ENCODE measurements around the gene ADCY2.

The ADCY2 gene

DNA sequence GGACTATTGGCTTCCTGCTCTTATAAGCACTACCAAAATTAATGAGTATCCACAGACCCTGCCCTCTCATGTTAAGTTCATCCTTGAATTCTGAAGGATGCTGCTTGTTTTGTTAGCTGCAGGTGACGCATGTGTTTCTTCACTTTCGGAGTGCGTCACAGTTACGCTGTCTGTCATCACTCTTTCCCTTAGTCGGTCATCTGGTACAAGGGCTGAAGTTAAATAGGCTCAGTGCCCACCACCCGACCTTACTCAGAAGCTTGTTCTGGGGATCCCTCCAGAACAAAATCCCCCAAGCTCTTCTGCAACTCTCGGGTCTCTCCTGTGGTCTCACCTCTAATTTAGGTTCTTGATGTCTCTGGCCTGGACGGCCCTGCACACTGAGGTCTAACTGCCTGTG is 51.0 kb downstream of the ADCY2 start:
- DNase-seq = no peak

GRCh38 chr5:7453947-7454346 is 58.0 kb downstream of the ADCY2 start:
- no peak for DNase-seq

DNA sequence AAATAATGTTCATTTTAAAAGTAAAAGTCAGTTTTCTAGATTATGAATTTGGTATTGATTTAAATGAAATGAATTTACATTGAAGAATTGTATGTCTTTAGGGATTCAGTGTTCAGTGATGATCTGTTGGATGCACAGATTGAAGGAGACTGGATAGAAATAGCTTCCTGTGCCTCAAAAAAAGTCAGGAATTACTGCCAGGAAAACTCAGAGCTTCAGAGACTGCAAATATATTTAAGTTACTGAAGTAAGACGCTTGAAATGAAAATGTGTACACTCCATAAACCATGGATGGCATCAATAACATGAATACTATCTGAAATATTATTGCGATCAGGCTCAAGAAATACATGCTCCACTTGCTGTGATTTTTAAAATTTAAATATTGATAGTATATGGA is 60.3 kb downstream of the ADCY2 start:
- DNase-seq = no peak

- no peak for DNase-seq
Observed at GRCh38 chr5:7461371-7461770, 65.4 kb downstream of the ADCY2 start.

DNA sequence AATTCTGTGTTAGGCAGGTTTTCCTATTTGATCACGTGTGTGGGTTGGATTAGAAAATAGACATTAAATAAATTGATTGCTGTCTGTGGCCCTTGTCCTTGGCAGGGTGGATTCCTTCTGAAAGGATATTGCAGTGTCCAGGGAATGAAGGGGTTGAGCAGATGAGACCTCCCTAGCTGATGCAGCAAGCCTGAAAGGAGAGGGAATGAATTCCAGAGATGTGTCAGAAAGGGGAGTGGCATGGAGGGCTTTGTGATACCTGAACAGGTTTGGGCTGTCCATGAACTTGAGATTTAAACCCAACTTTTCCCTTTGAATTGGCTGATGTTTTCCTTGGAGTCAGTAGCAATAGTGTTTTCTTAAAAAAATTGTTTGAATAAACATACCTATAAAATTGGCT is 66.8 kb downstream of the ADCY2 start:
- no peak for DNase-seq

GRCh38 chr5:7464182-7464581 is 68.2 kb downstream of the ADCY2 start:
- peak; percentile 41 for DNase-seq

DNA sequence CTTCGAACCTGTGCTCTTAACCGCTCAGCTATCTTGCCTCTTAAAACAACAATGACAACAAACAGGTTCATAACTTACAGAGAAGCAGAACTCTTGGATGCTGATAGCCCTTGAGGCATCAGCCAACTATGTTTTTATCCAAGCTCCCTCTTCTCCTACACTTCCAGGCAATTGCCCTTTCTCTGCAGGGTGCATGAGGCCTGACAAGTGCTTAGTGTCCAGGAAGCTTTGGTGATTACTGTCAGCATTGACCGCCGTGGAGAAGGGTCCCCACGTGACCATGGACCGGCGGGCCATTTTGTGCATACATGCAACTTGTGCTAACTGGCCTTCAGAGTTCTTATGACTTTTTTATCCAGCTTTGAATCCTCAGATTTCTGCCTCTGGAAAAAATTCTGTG is 71.2 kb downstream of the ADCY2 start:
- DNase-seq = no peak

- DNase-seq = no peak
Observed at GRCh38 chr5:7468742-7469141, 72.8 kb downstream of the ADCY2 start.

DNA sequence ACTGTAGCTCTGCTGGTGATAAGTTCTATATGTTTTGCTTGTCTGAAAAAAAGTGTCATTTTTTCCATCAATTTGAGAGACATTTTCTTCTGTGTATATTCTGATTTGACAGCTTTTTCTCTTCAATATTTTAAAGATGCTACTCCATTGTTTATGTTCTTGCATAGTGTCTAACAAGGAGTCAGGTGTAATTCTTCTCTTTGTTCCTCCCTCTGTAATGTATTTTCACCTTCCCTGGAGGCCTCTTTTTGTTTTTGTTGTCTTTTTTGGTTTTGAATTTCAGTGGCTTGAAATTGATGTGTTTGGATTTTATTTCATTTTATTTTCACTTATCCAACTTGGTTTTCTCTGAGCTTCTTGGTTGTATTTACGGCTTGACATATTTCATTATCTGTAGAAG is 75.8 kb downstream of the ADCY2 start:
- no peak for DNase-seq

GRCh38 chr5:7473115-7473514 is 77.2 kb downstream of the ADCY2 start:
- no peak for DNase-seq

- no peak for DNase-seq
Observed at GRCh38 chr5:7473668-7474215, 77.8 kb downstream of the ADCY2 start.

GRCh38 chr5:7474821-7475403 is 79.0 kb downstream of the ADCY2 start:
- DNase-seq = peak; percentile 9

DNA sequence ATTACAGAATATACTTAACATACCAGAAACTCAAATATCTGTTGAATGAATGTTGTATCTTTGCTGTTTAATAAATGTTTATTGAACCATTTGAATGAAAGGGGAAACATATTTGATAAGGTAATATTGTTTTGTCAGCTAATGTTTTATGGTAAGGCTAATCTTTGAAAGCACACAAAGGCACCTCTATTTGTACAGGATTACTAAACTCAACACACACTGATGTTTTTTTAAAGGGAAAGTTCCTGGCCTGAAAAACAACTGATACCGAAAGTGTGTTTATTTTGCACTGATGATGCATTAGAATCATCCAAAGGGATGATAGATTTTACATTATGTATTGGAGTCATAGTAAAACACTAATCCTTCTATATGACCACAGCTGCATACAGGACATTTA is 82.5 kb downstream of the ADCY2 start:
- DNase-seq = peak; percentile 48

GRCh38 chr5:7488734-7489133 is 92.8 kb downstream of the ADCY2 start:
- no peak for DNase-seq

DNA sequence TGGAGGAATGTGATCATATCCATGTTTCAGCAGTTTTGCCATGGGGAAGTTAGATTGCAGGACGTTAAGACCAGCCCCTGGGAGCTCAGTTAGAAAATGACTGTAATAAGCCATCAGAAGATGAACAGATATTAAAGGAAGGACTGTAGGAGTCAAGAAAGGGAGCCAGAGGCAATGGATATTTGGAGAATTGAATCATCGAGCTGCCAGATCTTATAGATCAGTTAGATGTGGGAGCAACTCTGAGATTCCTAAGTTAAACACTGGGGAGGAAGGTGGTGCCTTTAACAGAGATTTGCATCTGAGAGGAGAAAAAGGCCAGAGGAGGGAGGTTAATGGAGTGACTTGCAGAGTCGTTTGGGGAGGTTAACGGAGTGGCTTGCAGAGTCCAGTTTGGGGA is 96.4 kb downstream of the ADCY2 start:
- no peak for DNase-seq

GRCh38 chr5:7493081-7493480 is 97.1 kb downstream of the ADCY2 start:
- DNase-seq = no peak

GRCh38 chr5:7493622-7494021 is 97.7 kb downstream of the ADCY2 start:
- DNase-seq = no peak

DNA sequence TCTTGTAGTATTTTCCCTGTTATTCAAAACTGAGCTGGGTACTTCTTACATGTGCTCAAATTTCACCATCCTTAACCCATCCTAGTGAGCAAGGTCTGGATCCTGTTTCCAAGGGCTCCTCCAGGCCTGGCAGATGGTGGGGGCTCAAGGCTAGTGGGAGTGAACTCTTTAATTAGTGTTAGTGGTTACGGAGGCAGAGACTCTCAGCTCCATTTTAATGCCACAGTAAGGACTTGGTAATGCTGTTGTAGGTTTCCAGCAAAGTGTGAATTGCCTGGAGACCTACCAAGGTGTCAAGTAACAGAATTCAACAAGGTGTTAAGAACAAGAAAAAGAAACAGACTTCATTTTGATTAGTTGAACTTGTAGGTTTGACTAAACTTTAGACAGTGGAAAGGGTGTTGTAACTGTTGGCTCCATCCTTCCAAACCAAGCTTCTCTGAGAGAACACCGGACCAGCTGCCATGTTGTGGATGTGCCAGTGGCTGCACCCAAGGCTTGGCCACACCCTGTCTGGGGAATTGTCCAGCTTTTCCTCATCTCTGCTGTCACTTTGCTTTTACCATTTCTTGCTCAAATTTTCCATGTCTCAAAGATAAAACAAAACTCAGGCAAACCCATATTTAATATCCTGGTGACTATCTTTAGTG is 98.7 kb downstream of the ADCY2 start:
- no peak for DNase-seq

DNA sequence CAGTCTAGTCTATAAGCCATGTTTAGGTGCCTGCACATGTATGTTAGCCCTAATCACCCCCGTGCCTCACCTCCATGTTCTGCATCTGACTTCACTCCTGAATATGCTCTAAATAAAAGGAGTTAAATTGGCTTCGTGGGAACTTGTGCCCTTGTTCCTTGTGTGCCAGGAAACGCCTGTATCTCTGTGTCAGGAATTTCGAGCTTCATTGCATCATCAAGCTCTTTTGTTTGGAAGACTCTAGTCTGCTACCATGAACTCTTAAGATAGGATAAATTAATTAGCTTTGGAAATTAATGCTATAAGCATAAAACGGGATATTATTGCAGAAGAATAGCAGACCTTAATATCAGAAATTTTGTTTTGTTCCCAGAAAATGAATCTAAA is 99.2 kb downstream of the ADCY2 start:
- no peak for DNase-seq

GRCh38 chr5:7500256-7500655 is 104.3 kb downstream of the ADCY2 start:
- no peak for DNase-seq

GRCh38 chr5:7501061-7501460 is 105.1 kb downstream of the ADCY2 start:
- no peak for DNase-seq

DNA sequence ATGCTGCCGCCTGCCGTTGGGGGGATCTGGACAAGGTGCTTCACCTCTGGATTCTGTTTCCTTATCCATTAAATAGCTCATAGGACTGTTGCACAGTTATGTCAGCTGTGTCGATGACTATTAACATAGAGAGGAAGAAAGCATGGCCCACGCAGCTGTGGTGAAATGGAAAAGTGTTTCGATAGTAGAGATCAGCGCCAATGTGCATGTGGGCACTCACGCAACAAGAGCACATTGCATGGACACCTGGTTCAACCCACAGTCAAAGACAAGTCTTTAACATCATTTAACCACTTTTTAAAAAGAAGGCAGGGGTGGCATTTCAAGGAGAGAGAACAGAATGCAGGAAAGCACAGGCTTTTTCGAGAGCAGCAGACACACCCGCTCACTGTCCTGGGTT is 107.6 kb downstream of the ADCY2 start:
- no peak for DNase-seq

- no peak for DNase-seq
Observed at GRCh38 chr5:7515284-7515914, 119.5 kb downstream of the ADCY2 start.

- no peak for DNase-seq
Observed at GRCh38 chr5:7516253-7516652, 120.3 kb downstream of the ADCY2 start.

DNA sequence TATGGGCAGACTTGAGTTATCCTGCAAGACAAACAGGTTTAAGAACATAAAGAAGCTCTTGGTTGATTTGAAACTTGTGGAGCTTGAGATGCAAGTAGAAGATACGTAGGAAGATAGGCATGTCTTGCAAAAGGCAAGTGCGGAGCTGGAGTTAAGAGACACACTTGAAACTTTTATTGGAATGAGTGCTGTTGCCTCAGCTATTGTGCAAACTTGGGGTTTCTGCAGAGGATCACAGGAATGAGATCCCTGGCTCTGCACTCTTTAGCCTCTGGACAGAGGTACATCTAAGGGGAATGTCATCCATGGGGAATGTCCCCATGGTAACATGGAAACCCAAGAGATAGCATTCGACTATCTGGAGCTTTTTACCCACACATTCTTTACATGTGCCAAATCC is 121.1 kb downstream of the ADCY2 start:
- no peak for DNase-seq
